CD4-positive, alpha-beta T cell treated with Interleukin-17A for 1 hour (primary cell): Measurements from ENCODE around the gene NUDT4.
"Not testable (repeated sequence)": the region's sequence is repeated elsewhere in the genome, so short reads cannot be mapped to it uniquely, and the experiment has no call there.

Experiments
- DNase-seq: peaks from one replicate; pipeline ENCODE4 v3.0.0-alpha.2; 2020

NUDT4 gene

GRCh38 chr12:93402333-93403311 is 24.9 kb downstream of the NUDT4 start:
- DNase-seq = no peak

DNA sequence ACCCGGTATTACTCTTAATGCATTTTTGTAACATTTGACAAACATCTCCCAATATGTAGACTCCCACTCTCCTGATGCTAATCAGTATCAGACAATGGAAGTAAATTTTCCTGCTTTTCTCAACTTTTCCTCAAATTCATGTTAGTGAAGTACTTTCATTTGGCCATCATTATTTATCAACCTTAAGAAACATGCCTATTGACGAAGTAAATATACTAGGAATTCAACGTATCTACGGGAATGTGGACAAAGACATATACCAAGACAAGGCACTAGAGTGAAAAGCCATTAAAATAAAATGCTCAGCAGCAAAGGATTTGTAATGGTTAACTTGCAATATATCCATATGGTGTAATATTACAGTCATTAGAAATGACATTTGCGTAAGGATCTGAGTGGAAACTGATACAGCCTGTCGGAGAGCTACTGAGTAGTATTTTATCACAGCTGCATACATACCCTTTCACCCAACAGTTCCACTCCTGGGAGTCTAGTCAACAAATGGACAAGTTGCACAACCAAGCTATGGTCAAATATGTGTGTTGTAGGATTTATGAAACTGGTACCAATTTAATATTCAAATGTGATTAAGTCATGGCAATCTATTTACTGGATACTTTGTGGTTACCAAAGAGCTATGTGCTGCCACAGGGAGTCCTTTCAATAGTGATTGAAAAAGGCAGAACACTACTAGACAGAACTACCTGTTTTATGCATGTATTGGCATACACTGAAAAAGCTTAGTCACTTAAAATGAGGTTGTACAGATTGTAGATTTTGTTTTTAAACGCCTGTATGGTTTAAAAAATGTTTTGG is 26.5 kb downstream of the NUDT4 start:
- no peak for DNase-seq

DNA sequence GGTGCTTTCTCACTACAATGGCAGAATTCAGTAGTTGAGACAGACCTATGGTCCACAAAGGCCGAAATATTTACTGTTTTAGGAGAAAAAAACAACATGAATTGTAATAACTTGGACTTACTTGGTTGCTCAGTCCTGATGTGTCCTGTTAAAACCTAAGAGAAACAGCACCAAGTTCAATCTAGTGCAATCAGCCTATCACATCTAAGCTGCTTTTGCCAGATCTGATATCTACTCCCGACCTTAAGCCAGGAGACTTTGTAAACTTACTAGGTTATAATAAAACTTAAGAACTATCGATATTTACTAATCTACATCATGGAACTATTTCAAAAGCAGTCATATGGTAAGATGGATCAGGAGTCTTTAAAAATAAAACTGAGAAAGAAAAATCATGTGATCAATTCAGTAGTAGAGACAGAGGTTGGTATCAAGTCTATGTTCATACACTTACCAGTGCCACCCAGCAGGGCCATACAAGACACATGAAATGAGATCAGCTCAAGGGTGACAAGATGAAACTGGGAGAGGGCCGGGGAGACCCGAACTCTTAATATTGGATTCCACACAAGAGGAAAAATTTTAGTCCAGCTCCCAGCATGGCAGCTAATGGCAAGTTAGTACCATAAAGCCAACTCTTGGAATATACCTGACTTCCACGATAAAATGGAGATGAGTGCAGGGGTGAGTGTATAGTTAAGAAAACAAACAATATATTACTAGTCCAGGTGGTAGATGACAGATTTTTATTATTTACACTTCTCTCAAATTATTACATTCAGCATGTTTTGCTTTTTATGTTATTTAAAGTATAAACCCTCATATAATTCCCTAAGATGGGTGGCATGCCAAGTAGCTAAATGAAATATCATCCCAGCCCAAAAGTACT is 27.5 kb downstream of the NUDT4 start:
- no peak for DNase-seq

DNA sequence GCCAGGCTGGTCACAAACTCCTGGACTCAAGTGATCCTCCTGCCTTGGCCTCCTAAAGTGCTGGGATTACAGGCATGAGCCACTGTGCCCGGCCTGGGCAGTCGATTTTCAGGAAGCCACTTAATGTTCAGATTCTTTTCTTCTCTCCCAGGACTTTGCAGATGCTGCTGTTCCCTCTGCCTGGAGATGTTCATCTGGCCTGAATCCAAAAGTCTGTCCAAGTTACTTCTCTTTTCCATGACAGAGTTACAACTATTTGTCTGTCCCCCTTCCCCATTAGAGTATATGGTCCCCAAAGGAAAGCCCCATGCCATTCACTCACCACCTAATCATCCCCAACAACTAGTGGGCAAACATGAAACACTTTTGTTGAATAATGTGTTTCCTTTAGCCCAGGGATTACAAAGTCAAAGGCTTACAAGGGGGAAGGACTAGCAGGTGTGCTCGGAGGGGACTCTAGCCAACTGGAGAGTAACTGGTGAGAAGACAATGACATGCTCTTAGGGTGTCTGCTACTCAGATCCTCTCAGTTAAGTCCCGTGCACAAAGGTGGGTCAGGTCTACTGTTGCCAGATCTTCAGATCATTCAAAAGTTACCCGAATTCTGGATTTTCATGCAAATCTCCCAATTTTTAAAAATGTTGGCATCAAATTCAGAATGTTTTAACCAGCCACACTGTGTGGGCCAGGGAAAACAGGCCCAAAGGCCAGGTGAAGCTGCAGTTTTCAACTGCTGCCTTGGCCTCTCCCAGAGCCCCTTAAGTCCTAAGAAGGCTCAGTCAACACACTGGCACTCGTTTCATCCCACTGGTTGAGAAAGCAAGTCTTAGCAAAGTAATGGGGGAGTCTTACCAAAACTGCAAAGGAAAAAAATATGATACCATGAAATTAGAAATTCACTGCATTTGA is 29.6 kb downstream of the NUDT4 start:
- DNase-seq = no peak

DNA sequence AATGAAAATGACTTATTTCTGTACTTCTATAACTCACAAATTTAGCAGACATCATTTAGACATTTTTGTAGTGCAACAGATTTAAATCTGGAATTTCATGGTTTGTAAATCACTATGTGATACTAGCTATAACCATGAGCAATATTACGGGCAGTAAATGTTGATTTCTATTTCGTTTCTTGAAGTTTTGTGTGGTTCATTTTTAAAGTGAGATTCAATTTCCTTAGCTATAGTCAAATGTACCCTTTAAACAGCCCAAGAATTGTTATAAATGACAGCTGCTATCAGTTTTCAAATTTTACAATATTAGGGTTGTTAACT is 30.2 kb downstream of the NUDT4 start:
- DNase-seq = no peak

DNA sequence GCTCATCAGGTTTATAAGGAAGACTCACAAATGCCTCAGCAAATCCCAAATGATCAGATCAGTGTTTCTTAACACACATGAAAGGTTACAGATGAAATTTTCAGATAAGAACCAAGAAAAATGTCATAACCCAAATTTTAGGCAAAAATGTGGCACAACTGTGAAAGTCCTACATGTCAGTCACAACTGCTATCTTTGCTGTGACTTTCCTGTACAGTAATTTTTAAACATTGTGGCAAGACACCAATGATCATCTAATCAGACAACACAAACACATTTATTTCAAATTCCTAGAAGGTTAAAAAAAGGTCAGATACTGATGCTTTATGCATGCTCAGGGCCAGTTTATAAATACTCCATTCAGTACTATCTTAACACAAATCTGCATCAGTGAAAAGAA is 31.1 kb downstream of the NUDT4 start:
- DNase-seq = no peak

- DNase-seq = not testable (repeated sequence)
Measured at GRCh38 chr12:93409343-93410187, 31.8 kb downstream of the NUDT4 start.

DNA sequence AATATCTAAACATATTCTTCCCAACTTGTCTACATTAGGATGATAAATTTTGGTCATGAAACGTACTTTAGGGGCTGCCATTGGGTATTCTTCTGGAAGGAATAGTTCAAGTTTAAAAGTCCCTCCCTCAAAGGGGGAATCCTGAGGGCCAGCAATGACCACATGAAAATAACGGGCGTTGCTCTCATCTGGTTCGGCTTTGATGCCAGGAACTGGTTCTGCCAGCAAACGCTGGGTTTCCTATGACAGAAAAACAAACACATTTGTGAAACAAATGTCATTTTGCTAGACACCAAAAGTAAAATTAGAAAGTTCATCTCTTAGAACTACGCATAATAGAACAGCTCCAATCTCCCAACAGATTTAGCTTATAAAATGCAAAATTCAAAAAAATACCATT is 33.3 kb downstream of the NUDT4 start:
- peak; percentile 21 for DNase-seq

GRCh38 chr12:93412396-93412795 is 34.7 kb downstream of the NUDT4 start:
- DNase-seq = not testable (repeated sequence)

GRCh38 chr12:93413064-93413463 is 35.3 kb downstream of the NUDT4 start:
- no peak for DNase-seq

DNA sequence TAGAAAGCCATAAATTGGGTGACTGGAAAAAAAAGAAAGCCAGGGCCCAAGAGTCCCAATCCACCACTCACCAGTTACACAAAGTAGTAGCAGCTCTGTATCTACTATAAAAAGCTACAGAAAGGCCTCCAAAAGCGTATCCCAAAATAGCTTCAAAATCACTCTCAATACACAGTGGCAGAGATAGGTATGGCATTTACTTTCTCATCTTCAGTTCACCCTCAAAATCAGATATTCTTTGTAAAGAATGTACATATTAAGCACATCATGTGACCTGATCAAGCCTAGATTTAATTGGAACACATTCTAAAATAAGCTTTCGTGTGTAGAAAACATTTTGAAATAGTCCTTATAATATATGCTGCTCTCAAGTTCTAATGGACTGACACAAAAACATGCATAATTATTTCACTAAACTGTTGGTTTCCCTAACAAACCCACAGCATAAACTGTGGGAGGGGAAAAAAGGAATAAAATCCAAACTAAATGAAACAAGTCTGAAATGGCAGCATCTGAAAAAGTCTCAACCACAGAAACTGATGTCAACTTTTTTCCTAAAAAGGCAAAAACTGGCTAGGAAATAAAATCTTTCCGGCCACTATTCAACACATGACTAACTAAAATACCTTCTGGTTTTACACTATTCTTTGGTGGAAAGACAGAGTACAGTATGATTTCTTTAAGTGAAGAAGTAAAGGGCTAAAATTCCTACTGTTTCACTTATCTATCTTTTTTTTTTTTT is 38.2 kb downstream of the NUDT4 start:
- no peak for DNase-seq

DNA sequence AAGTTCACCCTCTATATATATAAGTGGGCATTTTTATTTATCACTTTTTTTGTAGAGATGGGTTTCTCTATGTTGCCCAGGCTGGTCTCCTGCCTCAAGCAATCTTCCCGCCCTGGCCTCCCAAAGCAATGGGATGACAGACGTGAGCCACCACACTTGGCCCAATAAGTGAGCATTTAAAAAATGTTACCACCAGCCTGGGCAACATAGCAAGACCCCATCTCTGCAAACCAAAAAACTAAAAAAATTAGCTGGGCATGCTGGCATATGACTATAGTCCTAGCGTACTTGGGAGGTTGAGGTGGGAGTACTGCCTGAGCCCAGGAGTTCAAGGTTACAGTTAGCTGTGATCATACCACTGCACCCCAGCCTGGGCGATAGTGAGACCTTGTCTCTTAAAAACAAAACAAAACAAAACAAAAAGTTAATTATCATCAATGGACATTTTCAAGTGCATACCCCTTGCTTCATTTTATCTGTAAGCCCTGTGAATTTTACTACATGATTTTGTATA is 40.3 kb downstream of the NUDT4 start:
- no peak for DNase-seq

DNA sequence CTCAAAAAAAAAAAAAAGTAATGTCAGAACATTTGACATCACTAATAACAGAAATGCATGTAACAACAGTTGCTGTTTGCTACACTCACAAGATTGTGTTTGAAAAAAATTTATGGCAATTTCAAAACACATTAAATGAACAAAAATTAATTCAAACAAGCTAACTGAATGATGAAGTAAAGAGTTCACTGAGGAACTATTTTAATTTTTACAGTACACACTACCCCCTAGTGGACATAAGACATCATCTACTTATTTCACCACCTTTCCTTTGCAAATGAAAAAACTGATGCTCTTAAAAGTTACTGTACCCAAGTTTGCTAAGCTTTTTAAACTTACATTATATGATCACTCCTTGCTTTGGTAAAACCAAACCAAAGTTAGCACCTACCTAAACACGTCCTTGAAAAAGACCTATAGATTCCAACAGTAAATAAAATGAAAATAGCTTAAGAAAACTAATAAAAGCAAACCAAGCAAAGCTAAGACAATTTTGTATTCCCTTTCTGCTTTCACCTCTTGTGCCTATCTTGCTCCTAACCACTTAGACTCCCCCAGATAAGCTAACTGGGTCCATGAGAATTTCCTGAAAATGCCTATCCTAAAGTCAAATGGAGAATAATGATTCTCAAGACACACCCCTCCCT is 41.8 kb downstream of the NUDT4 start:
- peak; percentile 67 for DNase-seq

DNA sequence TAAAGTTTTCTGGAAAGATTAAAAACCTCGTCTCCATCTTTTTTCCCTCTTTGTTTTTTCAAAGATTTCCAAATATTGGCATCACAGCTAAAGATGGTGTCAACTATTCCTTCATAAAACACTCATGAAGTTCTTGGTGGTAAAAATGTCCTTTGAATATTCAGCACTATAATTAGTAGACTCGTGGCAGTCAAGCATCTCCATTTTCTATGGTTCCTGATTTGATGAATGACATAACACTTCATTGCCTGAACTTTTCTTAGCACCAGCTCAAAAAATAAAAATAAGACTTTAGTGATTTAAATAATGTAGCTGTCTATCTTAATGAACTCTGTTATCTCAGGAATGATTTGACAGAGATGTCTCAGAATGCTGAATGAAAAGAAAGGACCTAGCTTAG is 44.3 kb downstream of the NUDT4 start:
- DNase-seq = no peak

- no peak for DNase-seq
Measured at GRCh38 chr12:93425736-93426411, 48.1 kb downstream of the NUDT4 start.

- no peak for DNase-seq
Measured at GRCh38 chr12:93426412-93426805, 48.7 kb downstream of the NUDT4 start.

DNA sequence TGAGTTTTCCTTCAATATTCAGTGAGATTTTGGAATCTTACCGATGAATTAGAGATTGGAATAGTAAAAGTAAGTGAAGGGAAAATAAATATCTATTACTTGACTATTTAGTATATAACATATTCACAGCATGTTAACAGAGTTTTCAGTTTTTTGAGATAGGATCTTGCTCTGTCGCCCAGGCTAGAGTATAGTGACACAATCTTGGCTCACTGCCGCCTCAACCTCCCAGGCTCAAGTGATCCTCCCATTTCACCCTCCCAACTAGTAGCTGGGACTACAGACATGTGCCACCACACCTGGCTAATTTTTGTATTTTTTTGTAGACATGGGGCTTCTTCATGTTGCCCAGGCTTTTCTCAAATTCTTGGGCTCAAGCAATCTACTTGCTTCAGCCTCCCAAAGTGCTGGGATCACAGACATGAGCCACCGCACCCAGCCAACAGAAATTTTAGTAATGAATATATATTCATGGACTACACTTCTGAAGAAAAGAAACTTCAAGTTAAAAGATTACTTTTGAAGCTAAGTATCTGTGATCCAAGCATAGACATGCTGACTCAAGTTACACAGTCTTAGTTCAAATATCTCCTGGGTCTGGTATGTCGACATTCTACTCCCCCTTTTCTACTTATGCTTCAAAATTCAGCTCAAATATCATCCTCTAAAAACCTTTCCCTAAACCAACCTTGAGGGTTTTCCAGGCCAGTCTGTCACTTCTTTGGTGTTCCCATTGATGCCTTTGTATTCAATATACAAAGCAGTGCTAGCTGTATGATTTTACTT is 50.2 kb downstream of the NUDT4 start:
- no peak for DNase-seq

- no peak for DNase-seq
Measured at GRCh38 chr12:93429448-93429847, 51.7 kb downstream of the NUDT4 start.
